ENCODE data around the gene LARP1.

LARP1 gene

DNA sequence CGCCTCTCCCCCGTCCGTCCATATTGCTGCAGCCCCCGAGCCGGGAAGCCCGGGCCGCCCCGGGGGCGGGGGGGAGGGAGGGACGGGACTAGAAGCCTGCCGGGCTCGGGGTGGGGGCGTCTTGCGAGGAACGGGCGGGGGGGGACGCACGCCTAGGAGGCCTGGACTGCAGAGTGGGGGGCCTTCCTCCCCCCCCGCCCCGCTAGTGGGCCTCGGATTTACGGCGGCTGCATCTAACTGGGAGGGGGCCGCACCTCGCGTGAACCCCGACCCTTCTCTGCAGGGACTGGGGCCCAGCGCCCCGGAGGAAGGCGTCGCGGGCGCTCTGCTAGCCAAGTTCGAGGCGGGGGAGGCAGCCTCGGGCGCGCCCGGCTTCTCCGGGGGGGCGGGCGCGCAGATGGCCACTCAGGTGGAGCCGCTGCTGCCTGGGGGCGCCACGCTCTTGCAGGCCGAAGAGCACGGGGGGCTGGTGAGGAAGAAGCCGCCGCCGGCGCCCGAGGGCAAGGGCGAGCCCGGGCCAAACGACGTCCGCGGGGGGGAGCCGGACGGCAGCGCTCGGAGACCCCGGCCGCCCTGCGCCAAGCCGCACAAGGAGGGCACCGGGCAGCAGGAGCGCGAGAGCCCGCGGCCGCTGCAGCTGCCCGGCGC, at the start of gene LARP1:
LARP1 (plus strand) TSS at position 17 of the 648 bp plus-strand sequence; CDS start at position 398, 381 bp downstream.
- H3K36me3 ChIP-seq: no peaks in the 10 kb centered on the region
- peak within 1 kb of the TSS; percentile 94 for H3K4me3 ChIP-seq (ENCODE audit: low read depth, low read length)
- no peak for TF ChIP-seq CTCF (IDR thresholded peaks at IDR 0.05; ENCODE audit: low read depth, low read length)
- no peaks in the 10 kb centered on the region for H3K27me3 ChIP-seq (ENCODE audit: insufficient read depth, low read depth, severe bottlenecking)
- H3K9me3 ChIP-seq (ENCODE audit: severe bottlenecking): no peaks in the 10 kb centered on the region
- DNase-seq: peak; percentile 41
- H3K27ac ChIP-seq: peak within 1 kb of the TSS; percentile 93

- Histone ChIP-seq H3K36me3 (no peaks in the 10 kb centered on the region), H3K27ac (no peak overlapping the region), H3K4me3 (ENCODE audit: low read depth, low read length) (no peak overlapping the region), H3K27me3 (ENCODE audit: insufficient read depth, low read depth, severe bottlenecking) (no peaks in the 10 kb centered on the region), H3K9me3 (ENCODE audit: severe bottlenecking) (no peaks in the 10 kb centered on the region)
- no peak for DNase-seq
- no peak for TF ChIP-seq CTCF (IDR thresholded peaks at IDR 0.05; ENCODE audit: low read depth, low read length)
Observed at GRCh38 chr5:154706416-154706815, 48.8 kb upstream of the LARP1 start.

- Histone ChIP-seq H3K27ac (no peak overlapping the region), H3K4me3 (ENCODE audit: low read depth, low read length) (no peak overlapping the region), H3K9me3 (ENCODE audit: severe bottlenecking) (no peaks in the 10 kb centered on the region), H3K36me3 (no peaks in the 10 kb centered on the region), H3K27me3 (ENCODE audit: insufficient read depth, low read depth, severe bottlenecking) (no peaks in the 10 kb centered on the region)
- no peak for DNase-seq
- TF ChIP-seq CTCF (IDR thresholded peaks at IDR 0.05; ENCODE audit: low read depth, low read length): no peak
Observed at GRCh38 chr5:154707641-154708040, 47.5 kb upstream of the LARP1 start.

DNA sequence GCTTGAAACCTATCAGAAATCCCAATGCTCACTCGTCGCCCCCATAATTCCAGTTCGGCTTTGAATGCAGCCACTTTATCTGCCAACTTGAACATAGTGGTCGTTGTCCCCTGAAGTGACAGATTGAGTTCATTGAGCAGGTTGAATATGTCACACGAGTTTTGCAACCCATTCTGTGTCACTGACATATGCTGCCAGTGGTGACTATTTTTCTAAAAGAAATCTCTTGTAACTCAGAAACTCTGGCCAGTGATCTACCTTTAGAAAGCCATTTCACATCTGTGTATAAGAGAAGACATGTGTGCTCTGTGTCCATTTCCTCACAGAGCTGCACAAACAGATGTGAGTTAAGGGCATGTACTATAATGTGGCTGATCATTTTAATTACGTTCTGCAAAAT, 47.0 kb upstream of the LARP1 start:
- Histone ChIP-seq H3K27ac (no peak overlapping the region), H3K9me3 (ENCODE audit: severe bottlenecking) (no peaks in the 10 kb centered on the region), H3K36me3 (no peaks in the 10 kb centered on the region), H3K4me3 (ENCODE audit: low read depth, low read length) (no peak overlapping the region), H3K27me3 (ENCODE audit: insufficient read depth, low read depth, severe bottlenecking) (no peaks in the 10 kb centered on the region)
- TF ChIP-seq CTCF (IDR thresholded peaks at IDR 0.05; ENCODE audit: low read depth, low read length): no peak
- DNase-seq: no peak

DNA sequence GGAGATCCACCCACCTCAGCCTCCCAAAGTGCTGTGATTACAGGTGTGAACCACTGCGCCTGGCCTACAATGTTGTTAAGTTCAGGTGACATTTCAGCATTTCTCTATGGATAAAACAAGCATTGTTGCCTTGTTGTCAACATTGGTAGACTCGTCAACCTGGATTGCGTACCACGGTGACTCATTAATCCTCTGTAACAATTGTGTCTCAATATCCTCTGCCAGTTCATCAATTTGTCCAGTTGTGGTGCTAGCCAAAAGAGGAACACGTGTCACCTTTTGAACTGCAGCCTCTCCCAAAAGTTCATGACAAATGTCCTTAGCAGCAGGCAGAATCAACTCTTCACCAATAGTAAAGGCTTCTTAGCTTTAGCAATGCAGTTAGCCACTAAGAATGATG, 46.3 kb upstream of the LARP1 start:
- Histone ChIP-seq H3K27ac (no peak overlapping the region), H3K36me3 (no peaks in the 10 kb centered on the region), H3K9me3 (ENCODE audit: severe bottlenecking) (no peaks in the 10 kb centered on the region), H3K27me3 (ENCODE audit: insufficient read depth, low read depth, severe bottlenecking) (no peaks in the 10 kb centered on the region), H3K4me3 (ENCODE audit: low read depth, low read length) (no peak overlapping the region)
- no peak for DNase-seq
- TF ChIP-seq CTCF (IDR thresholded peaks at IDR 0.05; ENCODE audit: low read depth, low read length): no peak
